Thyroid gland (tissue), 4 donors: ENCODE measurements around the gene DPEP2NB.

Experiments used
- POLR2A ChIP-seq, 2 donors: fragments of 450-650 bp; IDR thresholded peaks; one replicate each; pipeline ENCODE4 v1.6.1; 2017; ENCODE audit warnings: antibody characterized with exemption in 2 of 2, mild to moderate bottlenecking in 2 of 2, moderate library complexity in 1 of 2
- TF ChIP-seq, protein P1 (sequence below), 6 experiments: fragments of 200-600 bp in 3 of 6; fragments of 450-650 bp in 3 of 6; sonication (generic) in 3 of 6; IDR thresholded peaks; one replicate each; pipeline ENCODE4 v1.5.1; 2016 to 2019; ENCODE audit warnings: antibody characterized with exemption in 6 of 6, mild to moderate bottlenecking in 2 of 6, inconsistent platforms in 1 of 6, moderate library complexity in 1 of 6

DNA sequence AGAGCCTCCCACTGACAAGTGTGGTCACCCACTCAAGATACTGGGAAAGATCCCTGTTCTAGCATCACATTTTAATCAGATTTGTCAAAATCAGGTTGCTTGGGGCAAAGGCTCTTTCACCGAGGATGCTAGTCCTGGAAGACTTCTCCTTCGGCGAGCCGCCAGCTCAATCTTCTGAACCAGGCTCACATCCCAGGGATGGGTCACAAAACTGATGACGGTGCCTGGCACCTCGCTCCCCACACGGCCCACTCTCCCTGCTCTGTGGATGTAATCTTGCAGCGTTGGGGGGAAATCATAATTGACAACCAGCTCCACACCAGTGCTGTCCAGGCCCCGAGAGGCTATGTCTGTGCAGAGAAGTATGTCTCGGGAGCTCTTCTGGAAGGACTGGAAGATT lies 5.8 kb upstream of the DPEP2NB start:
- TF ChIP-seq, protein P1, sequence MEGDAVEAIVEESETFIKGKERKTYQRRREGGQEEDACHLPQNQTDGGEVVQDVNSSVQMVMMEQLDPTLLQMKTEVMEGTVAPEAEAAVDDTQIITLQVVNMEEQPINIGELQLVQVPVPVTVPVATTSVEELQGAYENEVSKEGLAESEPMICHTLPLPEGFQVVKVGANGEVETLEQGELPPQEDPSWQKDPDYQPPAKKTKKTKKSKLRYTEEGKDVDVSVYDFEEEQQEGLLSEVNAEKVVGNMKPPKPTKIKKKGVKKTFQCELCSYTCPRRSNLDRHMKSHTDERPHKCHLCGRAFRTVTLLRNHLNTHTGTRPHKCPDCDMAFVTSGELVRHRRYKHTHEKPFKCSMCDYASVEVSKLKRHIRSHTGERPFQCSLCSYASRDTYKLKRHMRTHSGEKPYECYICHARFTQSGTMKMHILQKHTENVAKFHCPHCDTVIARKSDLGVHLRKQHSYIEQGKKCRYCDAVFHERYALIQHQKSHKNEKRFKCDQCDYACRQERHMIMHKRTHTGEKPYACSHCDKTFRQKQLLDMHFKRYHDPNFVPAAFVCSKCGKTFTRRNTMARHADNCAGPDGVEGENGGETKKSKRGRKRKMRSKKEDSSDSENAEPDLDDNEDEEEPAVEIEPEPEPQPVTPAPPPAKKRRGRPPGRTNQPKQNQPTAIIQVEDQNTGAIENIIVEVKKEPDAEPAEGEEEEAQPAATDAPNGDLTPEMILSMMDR (IDR thresholded peaks at IDR 0.05): no peak
- no peak for TF ChIP-seq POLR2A (IDR thresholded peaks at IDR 0.05)
